Mesothelial cell of epicardium (in vitro differentiated cells): Measurements from ENCODE around the gene USP20. TPM values are rescaled to one million over a fixed set of nuclear protein-coding genes. Genes with fewer than 3 reads are reported as not detected.

Experiments
- DNase-seq, 2 experiments: peaks; one replicate each; pipeline ENCODE4 v3.0.0; 2021; ENCODE audit warnings: low spot score in 2 of 2; ENCODE audit not compliant: unreplicated experiment in 2 of 2
- H3K27ac Mint-ChIP-seq: 2 replicates; pipeline ENCODE4 v1.8.0; 2021; ENCODE audit warnings: mixed read lengths
- H3K27me3 Mint-ChIP-seq: 2 replicates; pipeline ENCODE4 v1.8.0; 2021; ENCODE audit warnings: low read depth, mixed read lengths
- H3K36me3 Mint-ChIP-seq: 2 replicates; pipeline ENCODE4 v1.8.0; 2021; ENCODE audit warnings: mixed read lengths
- H3K4me1 Mint-ChIP-seq: 2 replicates; pipeline ENCODE4 v1.8.0; 2021; ENCODE audit warnings: mixed read lengths
- H3K4me3 Mint-ChIP-seq: 2 replicates; pipeline ENCODE4 v1.8.0; 2021; ENCODE audit warnings: mild to moderate bottlenecking, moderate library complexity, mixed read lengths
- H3K9me3 Mint-ChIP-seq: 2 replicates; pipeline ENCODE4 v1.8.0; 2021; ENCODE audit warnings: mixed read lengths
- total RNA-seq: library from RNA; stranded (reverse); gene quantifications from 3 replicates; pipeline ENCODE4 v1.2.1, GENCODE V29; 2021
- TF ChIP-seq, protein P1 (sequence below): fragments of 200-600 bp; sonication (generic); IDR thresholded peaks from one replicate; pipeline ENCODE4 v1.5.0; 2021; ENCODE audit warnings: antibody characterized with exemption; ENCODE audit not compliant: unreplicated experiment

Gene USP20
- total RNA-seq, 1 donor from 2014 or later, result 47.7 TPM

DNA sequence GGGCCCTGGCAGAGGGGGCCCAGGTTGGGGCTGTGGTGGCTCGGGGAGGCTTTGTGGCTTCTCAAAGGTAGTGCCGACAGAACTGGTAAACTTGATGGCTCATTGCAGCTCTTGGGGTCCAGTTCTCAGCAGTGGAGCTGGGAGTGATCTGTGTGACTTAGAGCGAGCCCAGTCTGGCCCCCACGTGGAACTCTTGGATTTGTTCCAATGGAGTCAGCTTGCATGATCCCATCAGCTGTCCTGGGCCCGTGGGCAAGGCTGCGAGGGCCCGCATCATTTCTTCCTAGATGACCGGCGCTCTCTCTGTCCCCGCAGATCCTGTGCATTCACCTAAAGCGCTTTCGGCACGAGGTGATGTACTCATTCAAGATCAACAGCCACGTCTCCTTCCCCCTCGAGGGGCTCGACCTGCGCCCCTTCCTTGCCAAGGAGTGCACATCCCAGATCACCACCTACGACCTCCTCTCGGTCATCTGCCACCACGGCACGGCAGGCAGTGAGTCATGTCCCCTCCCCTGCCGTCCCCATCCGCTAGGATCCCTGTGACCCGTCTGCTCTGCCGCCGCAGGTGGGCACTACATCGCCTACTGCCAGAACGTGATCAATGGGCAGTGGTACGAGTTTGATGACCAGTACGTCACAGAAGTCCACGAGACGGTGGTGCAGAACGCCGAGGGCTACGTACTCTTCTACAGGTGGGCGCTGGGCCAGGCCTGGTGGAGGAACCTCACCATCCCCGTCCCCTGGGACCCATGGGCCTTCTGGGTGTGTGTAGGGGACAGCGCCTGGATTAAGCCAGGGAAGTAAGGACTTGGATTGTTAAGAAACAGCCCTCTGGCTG lies 39.2 kb downstream of the USP20 start:
- Mint-ChIP-seq H3K9me3 (no peaks in the 10 kb centered on the region), H3K4me3 (no peak overlapping the region), H3K36me3 (peaks cover 27% of the 10 kb centered on the region), H3K27ac (no peak overlapping the region), H3K4me1 (no peaks in the 10 kb centered on the region), H3K27me3 (no peaks in the 10 kb centered on the region)
- TF ChIP-seq, protein P1, sequence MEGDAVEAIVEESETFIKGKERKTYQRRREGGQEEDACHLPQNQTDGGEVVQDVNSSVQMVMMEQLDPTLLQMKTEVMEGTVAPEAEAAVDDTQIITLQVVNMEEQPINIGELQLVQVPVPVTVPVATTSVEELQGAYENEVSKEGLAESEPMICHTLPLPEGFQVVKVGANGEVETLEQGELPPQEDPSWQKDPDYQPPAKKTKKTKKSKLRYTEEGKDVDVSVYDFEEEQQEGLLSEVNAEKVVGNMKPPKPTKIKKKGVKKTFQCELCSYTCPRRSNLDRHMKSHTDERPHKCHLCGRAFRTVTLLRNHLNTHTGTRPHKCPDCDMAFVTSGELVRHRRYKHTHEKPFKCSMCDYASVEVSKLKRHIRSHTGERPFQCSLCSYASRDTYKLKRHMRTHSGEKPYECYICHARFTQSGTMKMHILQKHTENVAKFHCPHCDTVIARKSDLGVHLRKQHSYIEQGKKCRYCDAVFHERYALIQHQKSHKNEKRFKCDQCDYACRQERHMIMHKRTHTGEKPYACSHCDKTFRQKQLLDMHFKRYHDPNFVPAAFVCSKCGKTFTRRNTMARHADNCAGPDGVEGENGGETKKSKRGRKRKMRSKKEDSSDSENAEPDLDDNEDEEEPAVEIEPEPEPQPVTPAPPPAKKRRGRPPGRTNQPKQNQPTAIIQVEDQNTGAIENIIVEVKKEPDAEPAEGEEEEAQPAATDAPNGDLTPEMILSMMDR, result no peak
- DNase-seq, result no peak

DNA sequence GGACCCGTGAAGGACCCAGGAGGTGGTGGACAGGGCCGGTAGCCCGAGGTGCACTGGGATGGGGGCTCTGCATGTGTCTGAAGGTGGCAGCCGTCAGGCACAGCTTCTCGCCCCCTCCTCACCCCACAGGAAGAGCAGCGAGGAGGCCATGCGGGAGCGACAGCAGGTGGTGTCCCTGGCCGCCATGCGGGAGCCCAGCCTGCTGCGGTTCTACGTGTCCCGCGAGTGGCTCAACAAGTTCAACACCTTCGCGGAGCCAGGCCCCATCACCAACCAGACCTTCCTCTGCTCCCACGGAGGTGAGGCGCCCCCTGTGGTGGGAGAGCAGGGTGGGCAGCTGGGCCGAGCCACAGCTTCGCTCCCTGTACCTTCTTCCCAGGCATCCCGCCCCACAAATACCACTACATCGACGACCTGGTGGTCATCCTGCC lies 39.9 kb downstream of the USP20 start:
- DNase-seq, result no peak
- H3K36me3 Mint-ChIP-seq, result peaks cover 25% of the 10 kb centered on the region
- no peak overlapping the region for H3K27ac Mint-ChIP-seq
- no peaks in the 10 kb centered on the region for H3K9me3 Mint-ChIP-seq
- H3K4me3 Mint-ChIP-seq, result no peak overlapping the region
- H3K27me3 Mint-ChIP-seq, result no peaks in the 10 kb centered on the region
- H3K4me1 Mint-ChIP-seq, result no peaks in the 10 kb centered on the region
- TF ChIP-seq, protein P1, result no peak

DNA sequence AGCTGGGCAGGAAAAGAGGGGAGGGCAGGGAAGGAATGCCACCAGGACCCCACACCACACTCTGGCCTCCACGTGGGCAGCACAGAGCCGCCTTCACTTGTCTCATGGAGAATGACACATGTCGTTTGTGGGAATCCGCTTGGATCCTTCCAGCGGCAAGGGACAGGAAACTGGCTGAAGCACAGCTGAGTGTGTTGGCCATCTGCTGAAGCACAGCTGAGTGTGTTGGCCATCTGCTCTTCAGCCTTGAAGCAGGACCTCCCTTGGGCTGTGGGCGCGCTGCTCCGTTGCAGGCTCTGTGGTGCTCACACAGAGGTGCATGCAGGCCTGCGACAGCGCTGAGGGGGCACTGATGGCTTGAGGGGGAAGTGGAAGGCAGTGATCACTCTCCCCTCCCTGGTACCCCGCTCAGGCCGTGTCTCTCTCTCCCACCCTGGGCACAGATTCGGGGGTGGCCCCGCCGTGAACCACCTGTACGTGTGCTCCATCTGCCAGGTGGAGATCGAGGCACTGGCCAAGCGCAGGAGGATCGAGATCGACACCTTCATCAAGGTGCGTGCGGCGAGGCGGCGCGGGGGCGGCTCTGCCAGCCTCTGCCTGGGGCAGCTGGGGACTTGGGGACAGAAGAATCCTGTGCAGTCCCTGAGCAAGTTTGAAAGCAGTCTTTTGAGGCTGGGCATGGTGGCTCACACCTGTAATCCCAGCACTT lies 40.6 kb downstream of the USP20 start:
- Mint-ChIP-seq H3K36me3 (peaks cover 23% of the 10 kb centered on the region), H3K27me3 (no peaks in the 10 kb centered on the region), H3K9me3 (no peaks in the 10 kb centered on the region), H3K4me3 (no peak overlapping the region), H3K27ac (no peak overlapping the region), H3K4me1 (no peaks in the 10 kb centered on the region)
- no peak for DNase-seq
- TF ChIP-seq, protein P1, result no peak

DNA sequence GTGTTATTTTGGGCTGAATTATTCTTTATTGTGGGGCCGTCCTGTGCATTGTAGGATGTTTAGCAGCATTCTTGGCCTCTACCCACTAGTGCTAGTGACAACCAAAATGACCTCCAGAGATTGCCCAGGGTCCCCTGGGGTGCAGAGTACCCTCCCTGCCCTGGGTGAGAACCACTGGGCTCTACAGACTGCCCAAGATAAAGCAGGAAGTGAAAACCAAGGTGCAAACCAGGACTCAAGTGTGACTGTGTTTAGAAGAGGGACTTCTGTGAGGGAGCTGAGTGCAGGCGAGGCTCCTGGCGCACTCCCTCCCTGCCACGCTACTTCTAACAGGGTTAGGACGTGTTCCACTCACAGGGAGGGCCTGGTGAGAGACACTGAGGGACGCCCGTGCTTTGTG lies 41.6 kb downstream of the USP20 start:
- no peaks in the 10 kb centered on the region for H3K4me1 Mint-ChIP-seq

DNA sequence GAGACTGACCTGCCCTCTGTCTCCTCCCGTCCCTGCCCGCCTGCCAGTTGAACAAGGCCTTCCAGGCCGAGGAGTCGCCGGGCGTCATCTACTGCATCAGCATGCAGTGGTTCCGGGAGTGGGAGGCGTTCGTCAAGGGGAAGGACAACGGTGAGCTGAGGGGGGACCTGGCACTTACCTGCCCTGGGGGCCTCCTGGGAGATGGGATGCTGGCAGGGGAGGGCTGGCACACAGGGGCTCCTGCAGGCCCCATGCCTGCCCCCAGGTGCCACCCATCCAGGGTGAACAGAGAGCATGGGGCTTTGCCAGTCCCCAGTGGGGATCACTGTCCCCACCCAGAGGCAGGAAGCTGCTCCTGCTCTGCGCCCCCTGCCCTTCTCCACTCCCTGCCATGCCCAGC lies 43.0 kb downstream of the USP20 start:
- Mint-ChIP-seq H3K9me3 (no peaks in the 10 kb centered on the region), H3K4me1 (no peaks in the 10 kb centered on the region), H3K27ac (no peak overlapping the region), H3K27me3 (no peaks in the 10 kb centered on the region), H3K36me3 (peaks cover 20% of the 10 kb centered on the region), H3K4me3 (no peak overlapping the region)
- TF ChIP-seq, protein P1, result no peak
- DNase-seq, result no peak

More for the DNA sequence above, 41.6 kb downstream of the USP20 start:
- H3K4me3 Mint-ChIP-seq, result no peak overlapping the region
- H3K36me3 Mint-ChIP-seq, result peaks cover 17% of the 10 kb centered on the region
- TF ChIP-seq, protein P1, result no peak
- H3K27me3 Mint-ChIP-seq, result no peaks in the 10 kb centered on the region
- H3K27ac Mint-ChIP-seq, result no peak overlapping the region
- DNase-seq, result no peak
- no peaks in the 10 kb centered on the region for H3K9me3 Mint-ChIP-seq
